HAP-1 (cell line): Measurements from ENCODE around the gene PCNX1.
"Not testable (repeated sequence)": the region's sequence is repeated elsewhere in the genome, so short reads cannot be mapped to it uniquely, and the experiment has no call there.

Experiments
- DNase-seq, 2 experiments: peaks; one replicate each; pipeline ENCODE4 v3.0.0-alpha.2; 2016 to 2020; ENCODE audit warnings: low spot score in 2 of 2
- H3K27me3 ChIP-seq: fragments of 250-450 bp; sonication (Bioruptor Pico); 2 replicates; pipeline ENCODE4 v1.5.1; 2020; ENCODE audit warnings: low read depth, mild to moderate bottlenecking, moderate library complexity
- H3K36me3 ChIP-seq: fragments of 250-450 bp; sonication (Bioruptor Pico); replicated peaks from 2 replicates; pipeline ENCODE4 v1.5.1; 2020; ENCODE audit warnings: mild to moderate bottlenecking
- H3K4me1 ChIP-seq: fragments of 250-450 bp; sonication (Bioruptor Pico); 2 replicates; pipeline ENCODE4 v1.5.1; 2020; ENCODE audit warnings: mild to moderate bottlenecking
- H3K4me3 ChIP-seq: fragments of 250-450 bp; sonication (Bioruptor Pico); 2 replicates; pipeline ENCODE4 v1.5.1; 2020; ENCODE audit warnings: mild to moderate bottlenecking, moderate library complexity
- H3K9me3 ChIP-seq: fragments of 250-450 bp; sonication (Bioruptor Pico); 2 replicates; pipeline ENCODE4 v1.5.1; 2020; ENCODE audit warnings: mild to moderate bottlenecking, moderate library complexity
- in situ Hi-C: fragments of 300-500 bp; cut with MboI; formaldehyde crosslinking; loops from 3 replicates; pipeline ENCODE4 v1.14.3; 2020; ENCODE audit warnings: low sequenced_read_pairs, inconsistent platforms, mixed read lengths

Gene PCNX1

DNA sequence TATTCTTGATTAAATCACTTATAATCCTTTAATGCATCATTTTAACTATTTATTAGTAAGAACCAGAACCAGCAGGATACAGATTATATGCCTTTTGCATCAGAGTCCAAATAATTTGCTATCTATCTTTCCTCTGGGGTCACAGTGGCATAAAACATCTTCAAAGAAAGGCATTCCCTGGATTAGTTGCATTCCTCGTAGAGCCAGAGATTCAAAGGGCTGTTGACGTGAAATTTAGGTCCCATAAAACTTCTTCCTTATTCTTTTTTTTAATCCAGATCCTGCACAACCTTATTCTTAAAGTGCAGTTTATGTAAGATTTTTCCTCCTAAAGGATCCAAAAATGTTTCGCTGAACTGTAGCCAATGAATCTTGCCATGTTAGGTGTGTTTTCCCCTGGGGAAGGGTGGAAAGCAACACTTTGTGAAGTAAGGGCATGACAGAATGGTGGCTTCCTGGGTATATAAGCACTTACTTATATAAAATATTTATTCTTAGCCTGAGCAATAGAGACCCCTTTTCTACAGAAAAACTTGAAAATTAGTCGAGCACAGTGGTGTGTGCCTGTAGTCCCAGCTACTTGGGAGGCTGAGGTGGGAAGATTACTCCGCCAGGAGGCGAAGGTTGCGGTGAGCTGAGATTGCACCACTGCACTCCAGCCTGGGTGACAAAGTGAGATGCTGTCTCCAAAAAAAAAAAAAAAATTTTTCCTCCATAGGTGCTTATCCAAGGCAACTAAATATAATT is 208.7 kb downstream of the PCNX1 start:
- Histone ChIP-seq H3K4me1 (peaks cover 7% of the 10 kb centered on the region), H3K27me3 (no peaks in the 10 kb centered on the region), H3K36me3 (peaks cover 10% of the 10 kb centered on the region), H3K9me3 (no peaks in the 10 kb centered on the region), H3K4me3 (no peak overlapping the region)
- DNase-seq, result no peak
- in situ Hi-C loops, result no loop called here

DNA sequence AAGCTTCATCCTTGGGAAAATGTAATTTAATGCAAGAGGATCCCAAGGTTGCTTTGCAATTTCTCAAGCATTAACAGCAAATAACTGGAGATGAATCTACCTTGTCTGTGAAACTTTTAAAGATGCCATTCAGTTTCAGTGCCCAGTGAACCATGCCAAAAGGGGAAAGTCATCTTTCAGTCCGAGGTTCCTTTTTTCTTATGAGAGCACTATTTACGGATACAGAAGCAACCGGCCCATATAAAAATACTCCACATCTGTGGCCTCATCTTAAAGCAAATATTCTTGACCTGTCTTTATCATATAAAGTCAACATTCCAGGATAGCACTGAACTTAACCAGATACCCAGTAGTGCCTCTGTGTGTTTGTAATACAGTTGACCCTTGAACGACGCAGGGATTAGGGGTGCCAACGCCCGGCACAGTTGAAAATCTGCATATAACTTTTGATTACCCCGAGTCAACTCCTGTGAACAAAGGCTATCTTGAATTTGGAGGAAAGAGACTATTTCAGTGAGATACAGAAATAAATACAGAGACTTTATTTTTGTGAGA is 209.4 kb downstream of the PCNX1 start:
- in situ Hi-C loops, result no loop called here
- H3K4me3 ChIP-seq, result no peak overlapping the region
- no peaks in the 10 kb centered on the region for H3K9me3 ChIP-seq
- H3K4me1 ChIP-seq, result peaks cover 7% of the 10 kb centered on the region
- no peaks in the 10 kb centered on the region for H3K27me3 ChIP-seq
- H3K36me3 ChIP-seq, result peaks cover 6% of the 10 kb centered on the region; the same call in 1 of the 2 replicates
- no peak for DNase-seq

DNA sequence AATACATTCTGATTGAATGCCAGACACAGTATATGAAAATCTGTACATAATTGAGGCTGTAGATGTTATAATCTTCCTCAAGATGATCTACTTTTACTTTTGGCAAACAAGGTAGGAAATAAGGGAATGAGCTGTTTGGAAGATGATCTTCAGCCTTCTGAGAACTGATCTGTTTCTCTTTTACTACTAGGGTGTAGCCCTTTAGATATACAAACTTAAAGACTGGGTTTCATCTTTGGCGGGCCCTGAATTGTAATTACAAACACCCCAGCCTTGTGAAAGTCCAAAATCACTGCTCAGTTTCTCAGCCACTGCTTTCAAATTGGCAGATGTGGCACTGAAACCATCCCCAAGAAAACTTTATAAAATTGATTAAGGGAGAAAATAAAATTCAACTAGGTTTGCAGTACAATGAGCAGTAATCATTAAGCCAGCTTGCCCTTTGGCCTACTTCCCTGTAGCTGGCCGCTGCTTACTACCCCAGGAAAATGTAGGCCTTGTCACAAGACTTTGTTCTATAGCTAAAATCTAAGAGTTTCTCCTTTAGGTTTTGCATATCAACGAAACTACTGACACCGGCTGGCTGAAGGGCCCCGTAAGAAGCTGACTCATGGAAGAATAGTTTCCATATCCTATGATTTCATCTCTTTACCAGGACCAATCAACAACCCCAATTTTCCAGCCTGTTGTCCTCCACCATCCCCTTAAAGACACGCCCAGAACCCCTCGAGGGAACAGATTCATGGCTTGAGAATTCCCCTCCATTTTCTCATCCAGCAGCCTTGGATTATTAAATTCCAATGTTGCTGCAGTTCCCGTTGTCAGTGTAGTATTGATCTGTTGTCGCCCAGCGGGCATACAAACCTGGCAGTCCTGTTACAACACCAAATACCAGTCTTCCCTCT is 210.8 kb downstream of the PCNX1 start:
- in situ Hi-C loops, result no loop called here
- DNase-seq, result peak; percentile 28 to 42

DNA sequence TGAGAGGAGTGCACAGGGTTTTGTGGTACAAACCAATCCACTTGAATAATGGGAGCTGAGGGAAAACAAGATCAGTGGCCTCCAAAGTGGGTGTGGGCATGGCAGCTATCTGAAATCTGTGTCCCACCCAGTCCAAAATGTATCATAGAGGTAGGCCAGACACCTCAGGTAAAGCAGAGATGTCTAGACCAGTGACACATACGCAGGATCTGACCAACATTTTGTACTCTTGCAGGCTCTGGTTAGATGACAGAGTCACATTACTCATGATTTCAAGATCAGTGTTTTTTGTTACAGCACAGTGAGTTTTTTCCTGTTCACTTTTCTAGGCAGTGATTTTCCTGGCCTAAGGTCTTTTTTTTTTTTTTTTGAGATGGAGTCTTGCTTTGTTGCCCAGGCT is 211.8 kb downstream of the PCNX1 start:
- DNase-seq, result no peak

More for the DNA sequence above, 210.8 kb downstream of the PCNX1 start:
- Histone ChIP-seq H3K4me1 (peaks cover 7% of the 10 kb centered on the region), H3K36me3 (peaks cover 6% of the 10 kb centered on the region; the same call in 1 of the 2 replicates), H3K27me3 (no peaks in the 10 kb centered on the region), H3K4me3 (no peak overlapping the region), H3K9me3 (no peaks in the 10 kb centered on the region)

DNA sequence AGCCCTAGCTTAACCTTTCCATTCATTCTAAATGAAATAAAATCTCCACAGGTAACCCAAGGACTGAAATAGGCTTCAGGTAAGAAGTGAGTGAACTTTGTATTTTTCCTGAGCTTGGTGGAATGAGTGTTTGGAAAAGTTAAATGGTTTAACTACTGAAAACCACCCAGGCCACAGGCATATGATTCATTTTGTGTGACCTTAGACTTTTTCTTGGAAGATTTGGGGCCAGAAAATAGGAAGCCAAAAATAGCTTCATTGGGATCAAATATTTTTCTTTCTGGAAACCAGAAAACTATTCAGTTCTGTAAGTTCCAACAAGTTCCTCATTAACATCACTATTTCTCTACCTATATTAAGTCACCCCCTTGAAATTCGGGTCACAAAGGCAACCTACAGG is 212.6 kb downstream of the PCNX1 start:
- Histone ChIP-seq H3K4me3 (no peak overlapping the region), H3K4me1 (peaks cover 7% of the 10 kb centered on the region), H3K36me3 (0 out of 2 replicates have a peak, but pooled peaks cover 3% of the 10 kb centered on the region), H3K9me3 (no peaks in the 10 kb centered on the region), H3K27me3 (no peaks in the 10 kb centered on the region)
- in situ Hi-C loops, result no loop called here
- no peak for DNase-seq

More for the DNA sequence above, 211.8 kb downstream of the PCNX1 start:
- Histone ChIP-seq H3K4me3 (no peak overlapping the region), H3K27me3 (no peaks in the 10 kb centered on the region), H3K36me3 (0 out of 2 replicates have a peak, but pooled peaks cover 3% of the 10 kb centered on the region), H3K9me3 (no peaks in the 10 kb centered on the region), H3K4me1 (peaks cover 7% of the 10 kb centered on the region)
- in situ Hi-C loops, result no loop called here

DNA sequence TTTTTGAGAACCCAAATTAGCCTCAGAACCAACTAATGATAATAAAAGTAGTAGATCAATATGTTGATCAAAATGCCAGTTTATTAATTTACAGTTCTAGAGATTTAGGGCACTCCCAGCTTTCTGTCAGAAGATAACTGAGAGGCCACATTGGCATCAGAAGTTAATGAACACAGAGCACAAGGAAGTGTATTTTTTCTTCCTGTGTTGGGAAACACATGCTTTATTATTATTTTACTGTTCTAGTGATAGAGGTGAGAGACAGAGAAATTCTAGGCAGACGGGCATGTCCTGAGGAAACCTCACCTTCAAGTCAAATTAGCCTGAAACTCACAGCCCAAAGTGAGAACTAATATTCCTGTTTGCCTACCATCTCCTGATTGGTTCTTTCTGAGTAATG is 213.7 kb downstream of the PCNX1 start:
- in situ Hi-C loops, result no loop called here
- 0 out of 2 replicates have a peak, but pooled peaks cover 3% of the 10 kb centered on the region for H3K36me3 ChIP-seq
- H3K27me3 ChIP-seq, result no peaks in the 10 kb centered on the region
- peaks cover 7% of the 10 kb centered on the region for H3K4me1 ChIP-seq
- DNase-seq, result no peak
- no peaks in the 10 kb centered on the region for H3K9me3 ChIP-seq
- no peak overlapping the region for H3K4me3 ChIP-seq

DNA sequence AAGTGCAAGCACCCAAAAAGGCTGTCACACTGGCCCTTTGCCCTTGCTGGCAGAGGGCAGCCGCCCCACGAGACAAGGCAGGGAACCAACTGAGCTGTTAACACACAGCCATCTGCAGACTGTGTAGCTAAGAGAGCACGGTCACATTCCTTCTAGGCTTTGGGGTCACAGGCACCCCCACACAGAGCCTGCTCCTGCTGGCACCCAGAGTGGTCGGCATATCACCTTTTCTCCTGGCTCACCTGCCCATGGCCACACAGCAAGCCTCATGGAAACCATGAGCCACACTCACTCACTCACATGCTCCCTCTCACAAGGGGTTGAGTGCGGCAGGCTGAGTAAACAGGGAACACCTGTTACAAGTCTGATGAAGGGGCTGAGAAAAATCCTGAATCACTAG is 214.5 kb downstream of the PCNX1 start:
- DNase-seq, result no peak
- in situ Hi-C loops, result no loop called here
- no peak overlapping the region for H3K4me3 ChIP-seq
- H3K4me1 ChIP-seq, result peaks cover 7% of the 10 kb centered on the region
- no peaks in the 10 kb centered on the region for H3K27me3 ChIP-seq
- no peaks in the 10 kb centered on the region for H3K9me3 ChIP-seq
- 0 out of 2 replicates have a peak, but pooled peaks cover 3% of the 10 kb centered on the region for H3K36me3 ChIP-seq

DNA sequence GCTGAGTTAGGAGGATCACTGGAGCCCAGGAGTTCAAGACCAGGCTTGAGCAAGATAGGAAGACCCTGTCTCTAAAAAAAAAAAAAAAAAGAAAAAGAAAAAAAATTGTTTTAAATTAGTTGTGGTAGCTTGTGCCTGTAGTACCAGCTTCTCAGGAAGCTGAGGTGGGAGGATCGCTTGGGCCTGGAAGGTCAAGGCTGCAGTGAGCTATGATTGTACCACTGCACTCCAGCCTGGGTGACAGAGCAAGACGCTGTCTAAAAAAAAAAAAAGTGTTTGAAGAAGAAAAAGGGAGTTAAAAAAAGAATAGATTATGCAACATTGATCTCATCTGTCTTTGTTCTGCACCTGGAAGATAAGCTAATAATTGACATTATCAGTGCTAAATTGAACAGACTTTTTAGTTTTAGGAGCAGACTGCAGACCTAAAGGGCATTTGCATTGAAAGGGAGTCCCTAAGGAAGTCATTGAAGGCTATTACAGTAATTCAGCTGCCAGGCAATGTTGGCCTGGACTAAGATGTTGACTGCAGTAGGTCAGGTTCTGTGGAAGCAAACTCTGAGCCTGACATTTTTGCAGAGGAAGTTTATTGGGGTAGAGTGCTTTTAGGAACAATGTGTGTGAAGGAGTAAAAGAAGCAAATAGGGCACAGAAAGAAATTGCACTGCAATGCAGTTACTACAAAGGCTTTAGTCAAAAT is 215.8 kb downstream of the PCNX1 start:
- Histone ChIP-seq H3K36me3 (0 out of 2 replicates have a peak, but pooled peaks cover 3% of the 10 kb centered on the region), H3K27me3 (no peaks in the 10 kb centered on the region), H3K9me3 (no peaks in the 10 kb centered on the region), H3K4me1 (peaks cover 4% of the 10 kb centered on the region), H3K4me3 (no peak overlapping the region)
- in situ Hi-C loops, result no loop called here
- DNase-seq, result no peak

DNA sequence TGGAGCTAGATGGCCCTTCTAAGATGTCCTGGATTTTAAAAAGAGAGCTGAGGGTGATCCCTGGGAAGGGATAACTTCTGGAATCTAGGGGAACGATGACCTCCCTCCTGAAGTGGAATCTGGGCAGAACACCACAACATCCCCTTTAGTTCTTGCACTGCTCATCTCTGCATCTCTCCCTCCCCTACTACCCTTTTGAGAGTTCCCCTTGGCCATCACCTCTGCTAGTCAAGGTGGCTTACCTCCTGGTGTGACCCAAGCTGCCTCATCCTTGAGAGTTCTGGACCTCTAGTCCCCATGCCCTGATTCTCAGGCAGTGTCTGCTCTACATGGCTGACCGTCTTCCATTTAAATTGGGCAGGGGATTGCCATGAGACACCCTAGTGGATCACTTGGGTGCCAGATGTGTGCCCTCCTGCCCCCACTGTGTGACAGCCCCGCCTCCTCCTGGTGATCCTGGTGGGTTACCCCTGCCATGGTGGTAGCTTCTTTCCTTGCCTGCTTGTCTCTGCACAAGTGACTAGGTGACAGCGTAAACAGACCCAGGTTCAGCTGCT is 216.4 kb downstream of the PCNX1 start:
- no peak overlapping the region for H3K4me3 ChIP-seq
- no peak for DNase-seq
- in situ Hi-C loops, result no loop called here
- H3K36me3 ChIP-seq, result 0 out of 2 replicates have a peak, but pooled peaks cover 3% of the 10 kb centered on the region
- no peaks in the 10 kb centered on the region for H3K27me3 ChIP-seq
- H3K4me1 ChIP-seq, result peaks cover under 1% of the 10 kb centered on the region; the same call in 1 of the 2 replicates
- no peaks in the 10 kb centered on the region for H3K9me3 ChIP-seq

DNA sequence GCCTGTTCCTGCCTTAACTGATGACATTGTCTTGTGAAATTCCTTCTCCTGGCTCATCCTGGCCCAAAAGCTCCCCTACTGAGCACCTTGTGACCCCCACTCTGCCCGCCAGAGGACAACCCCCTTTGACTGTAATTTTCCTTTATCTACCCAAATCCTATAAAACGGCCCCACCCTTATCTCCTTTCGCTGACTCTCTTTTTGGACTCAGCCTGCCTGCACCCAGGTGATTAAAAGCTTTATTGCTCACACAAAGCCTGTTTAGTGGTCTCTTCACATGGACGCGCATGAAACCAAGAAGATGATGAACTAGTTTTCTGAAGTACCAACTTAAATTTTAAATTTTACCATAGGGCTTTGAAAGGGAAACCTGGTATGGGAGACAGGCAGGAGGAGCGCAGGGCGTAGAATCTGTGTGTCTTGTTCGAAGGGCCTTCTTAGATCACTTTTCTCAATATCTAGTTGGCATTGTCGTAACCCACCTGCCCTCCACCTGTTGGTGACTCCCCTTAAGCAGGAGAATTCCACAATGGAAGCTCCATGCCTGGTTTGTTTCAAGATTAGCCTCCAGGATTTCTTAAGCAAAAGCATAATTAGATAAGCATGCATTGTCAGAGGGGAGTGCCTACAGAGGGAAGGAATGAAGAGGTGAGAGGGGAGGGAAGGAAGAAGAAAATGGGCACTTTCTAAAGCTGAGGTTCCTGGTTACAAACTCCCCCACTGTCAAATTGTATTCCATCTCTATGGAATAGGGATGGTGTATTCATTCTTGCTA is 222.6 kb downstream of the PCNX1 start:
- not testable (repeated sequence) for H3K4me1 ChIP-seq, DNase-seq, H3K9me3 ChIP-seq, H3K36me3 ChIP-seq, H3K27me3 ChIP-seq, H3K4me3 ChIP-seq
- in situ Hi-C loops, result loop anchor here (10.0 kb wide), 1 partner anchor 725 kb away; no protein-coding TSS in a partner anchor

DNA sequence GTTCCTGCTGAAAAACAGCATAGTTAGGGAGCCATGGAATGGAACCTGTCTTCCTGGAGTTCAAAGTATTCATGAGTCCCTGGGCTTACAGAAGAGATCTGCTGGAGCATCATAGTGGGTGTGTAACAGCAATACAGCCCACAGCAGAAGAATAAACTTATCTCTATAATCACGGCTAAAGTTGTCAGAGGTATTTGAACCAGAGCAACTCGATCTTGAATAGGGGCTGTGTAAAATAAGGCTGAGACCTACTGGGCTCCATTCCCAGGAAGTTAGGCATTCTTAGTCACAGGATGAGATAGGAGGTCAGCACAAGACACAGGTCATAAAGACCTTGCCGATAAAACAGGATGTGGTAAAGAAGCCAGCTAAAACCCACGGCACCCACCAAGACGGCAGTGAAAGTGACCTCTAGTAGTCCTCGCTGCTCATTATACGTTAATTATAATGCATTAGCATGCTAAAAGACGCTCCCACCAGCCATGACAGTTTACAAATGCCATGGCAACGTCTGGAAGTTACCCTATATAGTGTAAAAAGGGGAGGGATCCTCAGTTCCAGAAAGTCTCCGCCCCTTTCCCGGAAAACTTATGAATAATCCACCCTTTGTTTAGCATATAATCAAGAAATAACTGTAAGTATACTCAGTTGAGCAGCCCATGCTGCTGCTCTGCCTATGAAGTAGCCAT is 223.4 kb downstream of the PCNX1 start:
- DNase-seq, result peak in 1 of 2 experiments; percentile 48
- Histone ChIP-seq H3K9me3 (no peaks in the 10 kb centered on the region), H3K4me1 (peaks cover 6% of the 10 kb centered on the region; the same call in 1 of the 2 replicates), H3K4me3 (no peak overlapping the region), H3K36me3 (no peaks in the 10 kb centered on the region), H3K27me3 (no peaks in the 10 kb centered on the region)
- in situ Hi-C loops, result loop anchor here (10.0 kb wide), 1 partner anchor 724 kb away; no protein-coding TSS in a partner anchor

DNA sequence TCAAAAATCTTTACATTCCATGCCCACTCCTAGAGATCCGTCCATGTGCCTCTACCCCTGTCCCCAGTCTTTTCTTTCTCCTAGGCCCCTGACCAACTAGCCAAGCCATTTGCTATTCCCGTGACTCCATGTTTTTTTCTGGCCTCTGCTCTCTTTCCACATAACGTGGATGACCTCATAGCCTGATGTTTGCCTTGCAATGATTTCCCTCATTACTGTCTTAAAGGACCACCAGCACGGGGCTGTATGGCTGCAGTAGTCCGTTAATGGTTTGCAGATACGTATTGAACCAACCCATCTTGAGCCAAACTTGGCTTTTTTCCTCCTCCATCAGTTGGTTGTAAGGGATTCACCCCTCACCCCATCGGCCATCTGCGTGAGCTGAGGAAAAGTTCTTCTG is 226.0 kb downstream of the PCNX1 start:
- H3K4me1 ChIP-seq, result peaks cover 6% of the 10 kb centered on the region; the same call in 1 of the 2 replicates
- H3K36me3 ChIP-seq, result no peaks in the 10 kb centered on the region
- in situ Hi-C loops, result loop anchor here (10.0 kb wide), 1 partner anchor 722 kb away; no protein-coding TSS in a partner anchor
- no peaks in the 10 kb centered on the region for H3K27me3 ChIP-seq
- no peaks in the 10 kb centered on the region for H3K9me3 ChIP-seq
- no peak overlapping the region for H3K4me3 ChIP-seq
- no peak for DNase-seq
